ENCODE measurements around the gene HDDC2.

The HDDC2 gene

GRCh38 chr6:125227244-125227643 is 74.5 kb downstream of the HDDC2 start:
- no peak for TF ChIP-seq CTCF (conservative IDR thresholded peaks at IDR 0.05; ENCODE audit: control insufficient read depth, insufficient read depth, low read depth, low read length)
- H3K4me3 ChIP-seq (ENCODE audit: control insufficient read depth, low read depth, low read length) = no peak overlapping the region
- no peak for DNase-seq (ENCODE audit: low read depth)

Data from fibroblast of mammary gland (primary cell).